Activated naive CD8-positive, alpha-beta T cell (primary cell): ENCODE measurements around the gene PLEKHG4.

Source experiments
- H3K27ac Mint-ChIP-seq: one replicate; pipeline ENCODE4 v1.8.0; 2021; ENCODE audit warnings: mixed read lengths
- H3K27me3 Mint-ChIP-seq: one replicate; pipeline ENCODE4 v1.8.0; 2021; ENCODE audit warnings: mixed read lengths
- H3K36me3 Mint-ChIP-seq: one replicate; pipeline ENCODE4 v1.8.0; 2021; ENCODE audit warnings: mixed read lengths
- H3K4me1 Mint-ChIP-seq: one replicate; pipeline ENCODE4 v1.8.0; 2021; ENCODE audit warnings: low read depth, mixed read lengths
- H3K4me3 Mint-ChIP-seq: one replicate; pipeline ENCODE4 v1.8.0; 2021; ENCODE audit warnings: mild to moderate bottlenecking, mixed read lengths
- H3K9me3 Mint-ChIP-seq: one replicate; pipeline ENCODE4 v1.8.0; 2021; ENCODE audit warnings: low read depth, mixed read lengths

Gene PLEKHG4

DNA sequence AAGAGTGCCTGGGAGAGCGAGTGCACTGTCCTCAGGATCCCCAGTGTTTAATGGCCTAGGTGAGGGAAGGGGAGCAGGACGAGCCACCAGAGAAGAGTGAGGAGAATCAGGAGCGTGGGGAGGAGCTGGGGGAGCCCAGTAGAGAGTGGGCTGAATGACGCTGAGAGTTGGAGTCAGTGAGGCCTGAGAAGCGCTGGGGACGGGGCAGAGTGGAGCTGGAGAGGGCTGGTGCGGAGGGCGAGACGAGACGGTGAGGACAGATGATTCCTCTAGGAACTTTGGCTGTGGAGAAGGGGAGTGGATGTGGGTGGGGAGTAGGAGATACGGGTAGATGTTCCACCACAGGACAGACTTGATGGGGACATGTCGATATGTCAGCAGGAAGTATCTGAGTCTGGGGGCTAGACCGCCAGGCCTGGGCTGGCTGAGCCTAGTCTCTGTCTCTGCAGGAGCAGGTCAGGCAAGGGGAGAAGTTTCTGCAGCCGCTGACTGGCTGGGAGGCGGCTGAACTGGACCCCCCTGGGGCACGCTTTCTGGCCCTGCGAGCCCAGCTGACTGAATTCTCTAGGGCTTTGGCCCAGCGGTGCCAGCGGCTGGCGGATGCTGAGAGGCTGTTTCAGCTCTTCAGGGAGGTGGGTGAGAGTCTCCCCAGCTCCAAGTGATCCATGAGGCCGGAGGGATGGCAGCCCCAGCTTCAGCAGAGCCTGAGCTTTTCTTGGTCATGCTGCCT lies 4.7 kb downstream of the PLEKHG4 start:
- Mint-ChIP-seq H3K4me3 (no peak overlapping the region), H3K36me3 (peaks cover 5% of the 10 kb centered on the region), H3K27ac (no peak overlapping the region), H3K27me3 (no peaks in the 10 kb centered on the region), H3K4me1 (peaks cover 4% of the 10 kb centered on the region), H3K9me3 (no peaks in the 10 kb centered on the region)

DNA sequence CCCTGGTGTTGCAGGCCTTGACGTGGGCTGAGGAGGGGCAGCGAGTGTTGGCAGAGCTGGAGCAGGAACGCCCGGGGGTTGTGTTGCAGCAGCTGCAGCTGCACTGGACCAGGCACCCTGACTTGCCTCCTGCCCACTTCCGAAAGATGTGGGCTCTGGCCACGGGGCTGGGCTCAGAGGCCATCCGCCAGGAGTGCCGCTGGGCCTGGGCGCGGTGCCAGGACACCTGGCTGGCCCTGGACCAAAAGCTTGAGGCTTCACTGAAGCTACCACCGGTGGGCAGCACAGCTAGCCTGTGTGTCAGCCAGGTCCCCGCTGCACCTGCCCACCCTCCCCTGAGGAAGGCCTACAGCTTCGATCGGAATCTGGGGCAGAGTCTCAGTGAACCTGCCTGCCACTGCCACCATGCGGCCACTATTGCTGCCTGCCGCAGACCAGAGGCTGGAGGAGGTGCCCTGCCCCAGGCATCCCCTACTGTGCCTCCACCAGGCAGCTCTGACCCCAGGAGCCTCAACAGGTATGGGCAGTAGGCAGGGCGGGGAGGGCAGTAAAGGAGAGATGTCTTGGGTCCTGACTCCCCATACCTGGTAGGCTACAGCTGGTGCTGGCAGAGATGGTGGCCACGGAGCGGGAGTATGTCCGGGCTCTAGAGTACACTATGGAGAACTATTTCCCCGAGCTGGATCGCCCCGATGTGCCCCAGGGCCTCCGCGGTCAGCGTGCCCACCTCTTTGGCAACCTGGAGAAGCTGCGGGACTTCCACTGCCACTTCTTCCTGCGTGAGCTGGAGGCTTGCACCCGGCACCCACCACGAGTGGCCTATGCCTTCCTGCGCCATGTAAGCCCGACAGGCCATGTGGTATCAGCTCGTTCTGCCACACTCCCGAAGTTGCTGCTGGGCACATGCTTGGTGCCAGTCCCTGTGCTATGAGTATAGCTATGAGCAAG lies 5.6 kb downstream of the PLEKHG4 start:
- H3K27me3 Mint-ChIP-seq = no peaks in the 10 kb centered on the region
- H3K4me3 Mint-ChIP-seq = no peak overlapping the region
- H3K4me1 Mint-ChIP-seq = peaks cover 6% of the 10 kb centered on the region
- H3K9me3 Mint-ChIP-seq = no peaks in the 10 kb centered on the region
- H3K36me3 Mint-ChIP-seq = peaks cover 5% of the 10 kb centered on the region
- H3K27ac Mint-ChIP-seq = no peak overlapping the region

DNA sequence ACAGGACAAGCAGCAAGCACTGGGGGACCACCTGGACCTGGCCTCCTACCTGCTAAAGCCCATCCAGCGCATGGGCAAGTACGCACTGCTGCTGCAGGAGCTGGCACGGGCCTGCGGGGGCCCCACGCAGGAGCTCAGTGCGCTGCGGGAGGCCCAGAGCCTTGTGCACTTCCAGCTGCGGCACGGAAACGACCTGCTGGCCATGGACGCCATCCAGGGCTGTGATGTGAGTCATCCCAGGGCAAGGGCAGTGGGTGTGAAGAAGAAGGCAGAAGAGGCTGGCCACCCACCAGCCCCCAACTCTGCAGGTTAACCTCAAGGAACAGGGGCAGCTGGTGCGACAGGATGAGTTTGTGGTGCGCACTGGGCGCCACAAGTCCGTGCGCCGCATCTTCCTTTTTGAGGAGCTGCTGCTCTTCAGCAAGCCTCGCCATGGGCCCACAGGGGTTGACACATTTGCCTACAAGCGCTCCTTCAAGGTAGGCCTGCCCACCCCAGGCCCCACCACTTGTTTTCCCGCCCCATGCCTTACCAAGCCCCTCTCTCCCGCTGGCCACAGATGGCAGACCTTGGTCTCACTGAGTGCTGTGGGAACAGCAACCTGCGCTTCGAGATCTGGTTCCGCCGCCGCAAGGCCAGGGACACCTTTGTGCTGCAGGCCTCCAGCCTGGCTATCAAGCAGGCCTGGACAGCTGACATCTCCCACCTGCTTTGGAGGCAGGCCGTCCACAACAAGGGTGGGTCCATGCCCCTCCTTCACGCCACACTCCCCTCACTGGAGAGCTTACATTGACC lies 7.3 kb downstream of the PLEKHG4 start:
- Mint-ChIP-seq H3K27me3 (no peaks in the 10 kb centered on the region), H3K36me3 (peaks cover 5% of the 10 kb centered on the region), H3K4me1 (peaks cover 4% of the 10 kb centered on the region), H3K27ac (no peak overlapping the region), H3K9me3 (no peaks in the 10 kb centered on the region), H3K4me3 (no peak overlapping the region)

DNA sequence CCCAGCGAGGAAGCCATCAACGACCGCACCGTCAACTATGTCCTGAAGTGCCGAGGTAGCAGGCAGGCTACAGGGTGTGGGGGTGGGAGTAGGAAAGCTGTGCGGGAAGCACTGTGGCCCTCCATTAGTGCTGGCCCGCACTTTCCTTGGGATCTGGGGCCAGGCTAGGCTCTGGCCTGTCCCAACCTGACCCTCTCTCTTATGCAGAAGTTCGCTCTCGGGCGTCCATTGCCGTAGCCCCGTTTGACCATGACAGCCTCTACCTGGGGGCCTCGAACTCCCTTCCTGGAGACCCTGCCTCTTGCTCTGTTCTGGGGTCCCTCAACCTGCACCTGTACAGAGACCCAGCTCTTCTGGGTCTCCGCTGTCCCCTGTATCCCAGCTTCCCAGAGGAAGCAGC lies 8.6 kb downstream of the PLEKHG4 start:
- no peaks in the 10 kb centered on the region for H3K27me3 Mint-ChIP-seq
- H3K9me3 Mint-ChIP-seq = no peaks in the 10 kb centered on the region
- H3K36me3 Mint-ChIP-seq = peaks cover 5% of the 10 kb centered on the region
- peaks cover 4% of the 10 kb centered on the region for H3K4me1 Mint-ChIP-seq
- H3K27ac Mint-ChIP-seq = no peak overlapping the region
- no peak overlapping the region for H3K4me3 Mint-ChIP-seq

DNA sequence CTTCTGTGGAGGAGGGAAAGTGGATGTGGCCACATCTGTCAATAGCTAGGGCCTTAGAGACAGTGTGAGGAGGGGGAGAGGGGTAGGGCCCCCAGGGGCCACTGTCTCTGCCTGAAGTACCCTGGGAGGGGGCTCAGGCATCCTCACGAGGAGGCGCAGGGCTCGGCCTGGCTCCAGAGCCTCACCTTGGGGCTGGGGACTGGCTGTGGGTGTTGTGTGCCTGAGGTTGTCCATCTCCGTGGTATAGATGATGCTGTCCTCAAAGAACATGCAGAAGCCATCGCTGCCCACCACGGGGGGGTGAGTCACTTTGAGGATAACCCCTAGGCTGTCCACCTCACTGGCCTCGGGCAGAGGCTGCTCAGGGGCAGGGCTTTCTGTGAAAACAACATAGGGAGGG lies 12.1 kb downstream of the PLEKHG4 start:
- Mint-ChIP-seq H3K4me1 (peaks cover 2% of the 10 kb centered on the region), H3K9me3 (no peaks in the 10 kb centered on the region), H3K27ac (no peak overlapping the region), H3K27me3 (no peaks in the 10 kb centered on the region), H3K4me3 (no peak overlapping the region), H3K36me3 (peaks cover 2% of the 10 kb centered on the region)

DNA sequence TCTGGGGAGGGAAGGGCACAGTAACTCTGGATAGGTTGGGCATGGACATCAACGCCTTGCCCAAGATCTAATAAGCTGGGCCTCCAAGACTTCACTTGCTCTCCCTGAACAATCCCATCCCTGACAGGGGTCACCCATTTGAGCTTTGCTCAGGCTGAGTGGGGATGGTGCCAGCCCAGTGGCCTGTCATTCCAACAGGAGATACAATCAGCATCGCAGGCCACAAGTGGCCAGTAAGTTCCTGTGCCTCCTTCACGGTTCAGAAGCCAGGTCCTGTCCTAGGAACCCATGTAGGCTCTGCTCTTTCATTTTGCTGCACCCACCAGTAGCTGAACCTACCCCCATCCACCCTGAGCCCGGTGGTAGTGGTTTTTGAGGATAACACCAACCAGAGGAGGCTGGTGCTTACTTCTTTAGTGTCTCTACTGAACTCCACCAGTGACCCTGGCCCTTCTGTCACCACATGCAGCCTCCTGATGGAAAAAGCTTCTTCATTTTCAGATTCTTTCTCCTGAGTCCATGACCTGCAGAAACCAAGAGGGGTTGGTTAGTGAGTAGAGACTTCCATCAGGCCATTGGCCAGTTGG lies 14.9 kb downstream of the PLEKHG4 start:
- no peaks in the 10 kb centered on the region for H3K36me3 Mint-ChIP-seq
- H3K27me3 Mint-ChIP-seq = no peaks in the 10 kb centered on the region
- H3K9me3 Mint-ChIP-seq = no peaks in the 10 kb centered on the region
- no peak overlapping the region for H3K4me3 Mint-ChIP-seq
- H3K4me1 Mint-ChIP-seq = peaks cover 2% of the 10 kb centered on the region
- no peak overlapping the region for H3K27ac Mint-ChIP-seq

DNA sequence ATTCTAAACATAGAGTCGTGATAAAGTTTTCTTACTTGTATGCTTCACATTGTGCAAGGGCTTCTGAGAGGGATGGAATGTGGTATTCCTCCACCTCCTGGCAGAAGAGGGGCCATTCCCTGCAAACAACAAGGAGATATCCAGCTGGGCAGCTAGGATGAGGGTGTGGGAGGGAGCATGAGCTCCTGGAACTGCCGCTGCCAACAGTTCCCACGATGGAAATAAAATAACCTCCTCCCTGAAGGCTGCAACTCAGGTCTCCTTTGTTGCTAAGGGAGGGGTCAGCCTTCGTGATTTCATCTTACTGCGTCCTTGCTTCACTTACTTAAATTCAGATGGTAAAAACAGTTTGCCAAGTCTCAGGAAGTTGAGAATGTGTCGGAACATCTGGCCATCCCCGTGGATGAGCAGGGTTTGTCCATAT lies 15.6 kb downstream of the PLEKHG4 start:
- Mint-ChIP-seq H3K9me3 (no peaks in the 10 kb centered on the region), H3K27me3 (no peaks in the 10 kb centered on the region), H3K27ac (no peak overlapping the region), H3K4me3 (no peak overlapping the region), H3K4me1 (no peaks in the 10 kb centered on the region), H3K36me3 (no peaks in the 10 kb centered on the region)

DNA sequence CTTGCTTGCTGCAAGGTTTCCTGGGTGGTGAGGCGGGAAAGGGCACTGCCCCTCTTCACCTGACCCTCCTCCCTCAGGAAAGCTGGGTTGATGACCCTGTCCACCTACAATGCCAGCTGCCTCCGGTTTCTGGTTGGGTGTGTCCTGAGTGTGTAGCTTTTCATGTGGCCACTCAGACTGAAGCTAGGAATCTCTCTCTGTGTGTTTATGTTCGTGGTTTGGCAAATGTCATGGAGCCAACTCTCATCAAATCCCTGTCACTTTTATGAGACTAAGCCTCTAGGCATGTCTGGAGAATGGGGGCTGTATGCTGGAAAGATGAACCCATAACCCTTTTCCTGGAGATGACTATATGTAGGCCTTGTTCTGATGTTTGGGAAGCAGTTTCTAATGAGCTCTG lies 17.1 kb downstream of the PLEKHG4 start:
- no peak overlapping the region for H3K4me3 Mint-ChIP-seq
- no peak overlapping the region for H3K27ac Mint-ChIP-seq
- H3K27me3 Mint-ChIP-seq = no peaks in the 10 kb centered on the region
- no peaks in the 10 kb centered on the region for H3K9me3 Mint-ChIP-seq
- H3K4me1 Mint-ChIP-seq = no peaks in the 10 kb centered on the region
- no peaks in the 10 kb centered on the region for H3K36me3 Mint-ChIP-seq

DNA sequence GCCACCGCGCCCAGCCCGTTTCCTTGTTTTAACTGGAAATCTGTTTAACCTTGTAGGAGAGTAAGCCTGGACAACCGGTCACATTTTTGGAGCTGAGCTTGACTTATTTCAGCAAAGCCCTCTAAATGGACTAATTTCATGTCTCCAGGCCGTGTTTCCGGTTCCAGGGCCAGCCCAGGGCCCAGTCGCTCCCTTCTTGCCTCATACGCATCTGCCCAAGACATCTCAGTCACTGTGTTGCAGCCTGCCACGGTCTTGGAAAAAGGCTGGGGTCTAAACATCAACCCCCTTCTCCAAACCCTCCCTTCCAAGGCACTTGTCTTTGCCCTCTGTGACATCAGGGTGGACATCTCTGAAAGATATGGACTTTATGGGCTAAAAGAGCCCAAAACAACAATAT lies 18.9 kb downstream of the PLEKHG4 start:
- Mint-ChIP-seq H3K27me3 (no peaks in the 10 kb centered on the region), H3K4me3 (no peak overlapping the region), H3K4me1 (no peaks in the 10 kb centered on the region), H3K27ac (no peak overlapping the region), H3K9me3 (no peaks in the 10 kb centered on the region), H3K36me3 (no peaks in the 10 kb centered on the region)

DNA sequence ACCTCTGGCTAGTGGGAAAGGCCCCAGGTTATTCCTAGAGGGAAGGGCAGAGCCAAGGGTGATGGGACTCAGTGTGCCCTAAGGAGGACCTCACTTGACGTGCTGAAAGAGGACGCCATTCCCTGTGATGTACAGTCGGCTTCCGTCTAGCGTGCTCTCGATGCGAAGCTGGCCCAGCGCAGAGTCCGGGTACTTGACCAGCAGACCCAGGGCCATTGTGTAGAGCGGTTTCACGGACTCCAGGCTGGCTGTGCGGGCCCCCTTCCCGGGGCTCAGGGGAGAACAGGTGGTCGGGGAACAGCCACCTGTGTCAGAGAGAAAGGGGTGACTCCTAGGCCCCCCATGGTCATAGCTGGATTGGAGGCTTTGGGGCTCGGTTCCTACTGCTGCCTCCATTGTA lies 19.9 kb downstream of the PLEKHG4 start:
- Mint-ChIP-seq H3K27ac (no peak overlapping the region), H3K9me3 (no peaks in the 10 kb centered on the region), H3K36me3 (no peaks in the 10 kb centered on the region), H3K27me3 (no peaks in the 10 kb centered on the region), H3K4me1 (no peaks in the 10 kb centered on the region), H3K4me3 (no peak overlapping the region)

DNA sequence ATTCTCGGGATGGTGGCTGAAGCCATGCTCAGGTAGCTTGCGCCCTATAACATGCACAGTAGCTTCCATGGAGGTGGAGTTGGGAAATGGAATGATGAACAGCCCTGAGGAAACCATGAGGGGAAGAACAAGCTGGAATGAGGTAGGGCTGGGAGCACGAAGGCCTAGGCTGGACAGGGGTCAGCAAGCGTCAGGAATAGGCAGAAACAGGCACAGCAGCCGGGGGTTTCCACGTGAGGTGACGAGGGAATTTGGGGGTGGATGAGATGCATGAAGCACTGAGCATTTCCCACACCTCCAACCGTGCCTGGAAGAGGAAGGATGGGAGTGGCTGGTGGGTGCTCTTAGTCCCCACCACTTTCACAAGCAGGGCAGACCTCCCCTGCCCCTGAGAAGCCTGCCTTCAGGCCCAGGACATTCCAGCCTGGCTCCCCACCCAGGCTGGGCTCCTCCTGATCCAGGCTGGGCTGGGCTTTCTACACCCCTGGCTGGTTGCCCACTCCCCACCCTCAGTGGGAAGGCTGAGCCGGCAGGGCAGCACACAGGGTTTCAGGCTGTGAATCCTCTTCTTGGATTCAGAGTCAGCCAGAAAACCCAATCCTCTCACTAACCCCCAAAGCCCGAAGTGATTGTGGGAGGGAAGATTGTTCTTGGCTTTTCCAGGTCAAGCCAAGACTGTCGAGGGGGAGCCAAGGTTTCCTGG lies 21.9 kb downstream of the PLEKHG4 start:
- Mint-ChIP-seq H3K27me3 (no peaks in the 10 kb centered on the region), H3K9me3 (no peaks in the 10 kb centered on the region), H3K4me1 (no peaks in the 10 kb centered on the region), H3K4me3 (no peak overlapping the region), H3K27ac (no peak overlapping the region), H3K36me3 (no peaks in the 10 kb centered on the region)

DNA sequence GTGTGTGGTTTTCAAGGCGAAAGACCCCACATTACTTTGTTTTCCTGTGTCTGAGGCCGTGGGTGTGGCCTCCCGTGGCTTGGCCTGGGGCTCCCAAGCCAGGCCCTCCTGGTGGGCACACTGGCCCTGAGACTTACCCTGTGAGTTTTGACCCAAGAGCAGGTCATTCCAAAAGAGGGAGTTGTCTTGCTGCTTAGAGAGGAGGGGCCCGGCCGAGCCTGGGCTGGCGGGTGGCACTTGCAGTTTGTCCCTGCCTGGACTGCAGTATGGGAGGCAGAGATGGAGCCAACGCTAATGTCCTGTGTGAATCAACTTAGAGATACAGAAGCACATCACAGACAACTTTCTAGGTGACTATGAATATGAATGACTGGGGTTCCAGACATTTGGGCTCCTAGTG lies 22.7 kb downstream of the PLEKHG4 start:
- no peaks in the 10 kb centered on the region for H3K4me1 Mint-ChIP-seq
- H3K27ac Mint-ChIP-seq = no peak overlapping the region
- H3K4me3 Mint-ChIP-seq = no peak overlapping the region
- H3K27me3 Mint-ChIP-seq = no peaks in the 10 kb centered on the region
- no peaks in the 10 kb centered on the region for H3K36me3 Mint-ChIP-seq
- H3K9me3 Mint-ChIP-seq = no peaks in the 10 kb centered on the region

DNA sequence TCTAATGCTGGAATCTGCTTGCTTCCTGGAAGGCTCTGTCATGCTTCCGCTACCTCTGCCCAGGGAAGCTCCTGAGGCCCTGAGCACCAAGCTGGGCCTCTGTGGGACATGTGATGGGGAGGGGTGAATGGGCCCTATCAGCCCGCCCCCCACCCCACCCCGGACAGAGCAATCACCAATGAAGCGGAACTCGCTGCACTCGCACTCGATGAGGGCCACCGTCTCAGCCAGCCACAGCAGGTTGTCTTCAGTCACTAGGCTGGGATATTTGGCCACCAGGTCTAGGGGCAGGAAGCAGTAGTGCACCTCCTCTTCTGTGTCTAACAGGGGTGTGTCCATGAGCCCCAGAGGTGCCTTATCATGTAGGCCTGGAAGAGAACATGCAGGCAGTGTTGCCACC lies 23.6 kb downstream of the PLEKHG4 start:
- Mint-ChIP-seq H3K36me3 (no peaks in the 10 kb centered on the region), H3K4me3 (no peak overlapping the region), H3K27ac (no peak overlapping the region), H3K4me1 (no peaks in the 10 kb centered on the region), H3K9me3 (no peaks in the 10 kb centered on the region), H3K27me3 (no peaks in the 10 kb centered on the region)

DNA sequence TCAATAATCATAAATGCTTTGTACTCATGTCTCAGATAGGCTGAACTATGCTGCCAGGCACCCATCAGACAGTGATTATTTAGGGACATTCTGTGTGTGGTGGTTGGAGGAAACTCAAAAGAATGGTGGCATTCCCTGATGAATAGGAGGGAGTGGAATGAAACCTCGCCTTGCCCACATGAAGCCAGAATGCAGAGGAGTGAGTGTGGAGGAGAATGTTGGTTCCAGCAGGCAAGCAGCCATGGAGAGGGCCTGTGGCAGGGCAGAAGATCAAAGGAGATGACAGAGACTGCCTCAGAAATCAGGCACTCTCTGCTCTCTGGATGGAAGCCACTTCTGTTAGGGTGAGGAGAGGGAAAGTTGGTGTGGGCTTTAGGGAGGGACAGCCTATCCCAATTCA lies 24.7 kb downstream of the PLEKHG4 start:
- no peaks in the 10 kb centered on the region for H3K36me3 Mint-ChIP-seq
- no peaks in the 10 kb centered on the region for H3K9me3 Mint-ChIP-seq
- H3K4me3 Mint-ChIP-seq = no peak overlapping the region
- H3K27me3 Mint-ChIP-seq = no peaks in the 10 kb centered on the region
- H3K27ac Mint-ChIP-seq = no peak overlapping the region
- H3K4me1 Mint-ChIP-seq = no peaks in the 10 kb centered on the region
